Activated naive CD4-positive, alpha-beta T cell treated with anti-CD3 and anti-CD28 coated beads, Interleukin-2, amount 10 ng/mL, durations not matched to agents 7 days and 5 days (primary cell): ENCODE data around the gene NLRP6.
A peak's percentile ranks its signal among the peaks of the same experiment; 100 is the strongest.
"Not testable (repeated sequence)": the region's sequence is repeated elsewhere in the genome, so short reads cannot be mapped to it uniquely, and the experiment has no call there.

Source experiments
- CTCF ChIA-PET: fragments of 350-600 bp; sonication (Branson Sonifier 250); formaldehyde crosslinking; loops from one replicate; lab custom pipeline; 2021; ENCODE audit warnings: antibody characterized with exemption; lab: Charles Lee
- DNase-seq: peaks from one replicate; pipeline ENCODE4 v3.0.0-alpha.2; 2020
- H3K27ac Mint-ChIP-seq: one replicate; pipeline ENCODE4 v1.8.0; 2021; ENCODE audit warnings: mild to moderate bottlenecking, moderate library complexity, mixed read lengths
- H3K27me3 Mint-ChIP-seq: one replicate; pipeline ENCODE4 v1.8.0; 2021; ENCODE audit warnings: mild to moderate bottlenecking, mixed read lengths
- H3K36me3 Mint-ChIP-seq: one replicate; pipeline ENCODE4 v1.8.0; 2021; ENCODE audit warnings: mixed read lengths
- H3K4me1 Mint-ChIP-seq: one replicate; pipeline ENCODE4 v1.8.0; 2021; ENCODE audit warnings: mixed read lengths
- H3K4me3 Mint-ChIP-seq: one replicate; pipeline ENCODE4 v1.8.0; 2021; ENCODE audit warnings: mild to moderate bottlenecking, moderate library complexity, mixed read lengths
- H3K9me3 Mint-ChIP-seq: one replicate; pipeline ENCODE4 v1.8.0; 2021; ENCODE audit warnings: mixed read lengths

The NLRP6 gene

DNA sequence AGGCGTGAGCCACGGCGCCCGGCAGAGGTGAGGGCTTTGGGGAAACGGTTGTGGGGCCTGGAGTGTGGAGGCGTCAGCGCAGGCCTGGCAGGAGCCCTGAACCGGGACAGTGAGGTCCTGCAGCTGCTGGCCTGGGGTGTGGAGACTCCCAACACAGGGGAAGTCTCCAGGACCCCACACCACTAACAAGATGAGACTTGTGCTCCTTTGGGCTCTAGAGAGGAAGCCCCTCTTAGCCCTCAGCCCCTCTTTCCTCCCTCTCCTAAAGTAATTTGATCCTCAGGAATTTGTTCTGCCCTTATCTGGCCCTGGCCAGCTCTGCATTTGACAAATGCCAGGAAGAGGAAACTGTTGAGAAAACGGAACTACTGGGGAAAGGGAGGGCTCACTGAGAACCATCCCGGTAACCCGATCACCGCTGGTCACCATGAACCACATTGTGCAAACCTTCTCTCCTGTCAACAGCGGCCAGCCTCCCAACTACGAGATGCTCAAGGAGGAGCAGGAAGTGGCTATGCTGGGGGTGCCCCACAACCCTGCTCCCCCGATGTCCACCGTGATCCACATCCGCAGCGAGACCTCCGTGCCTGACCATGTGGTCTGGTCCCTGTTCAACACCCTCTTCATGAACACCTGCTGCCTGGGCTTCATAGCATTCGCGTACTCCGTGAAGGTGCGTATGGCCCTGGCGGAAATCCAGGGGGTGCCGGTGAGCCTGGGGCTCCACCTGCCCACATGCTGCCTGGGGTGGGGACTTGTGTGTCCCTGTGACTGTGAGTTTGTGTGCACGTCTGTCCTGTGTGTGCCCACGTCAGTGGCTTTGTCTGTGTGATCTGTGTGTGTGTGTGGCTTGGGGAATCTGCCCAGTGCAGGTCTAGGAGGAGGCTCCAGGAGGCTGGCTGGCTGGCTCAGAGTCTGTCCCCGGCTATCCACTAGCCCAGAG is 29.8 kb downstream of the NLRP6 start, which contains the start of gene IFITM2:
Gene IFITM2, plus strand, starts transcription at position 51 of the 943 bp plus-strand sequence. Its CDS starts 377 bp downstream, at position 428.
- peak; percentile 83 for DNase-seq

DNA sequence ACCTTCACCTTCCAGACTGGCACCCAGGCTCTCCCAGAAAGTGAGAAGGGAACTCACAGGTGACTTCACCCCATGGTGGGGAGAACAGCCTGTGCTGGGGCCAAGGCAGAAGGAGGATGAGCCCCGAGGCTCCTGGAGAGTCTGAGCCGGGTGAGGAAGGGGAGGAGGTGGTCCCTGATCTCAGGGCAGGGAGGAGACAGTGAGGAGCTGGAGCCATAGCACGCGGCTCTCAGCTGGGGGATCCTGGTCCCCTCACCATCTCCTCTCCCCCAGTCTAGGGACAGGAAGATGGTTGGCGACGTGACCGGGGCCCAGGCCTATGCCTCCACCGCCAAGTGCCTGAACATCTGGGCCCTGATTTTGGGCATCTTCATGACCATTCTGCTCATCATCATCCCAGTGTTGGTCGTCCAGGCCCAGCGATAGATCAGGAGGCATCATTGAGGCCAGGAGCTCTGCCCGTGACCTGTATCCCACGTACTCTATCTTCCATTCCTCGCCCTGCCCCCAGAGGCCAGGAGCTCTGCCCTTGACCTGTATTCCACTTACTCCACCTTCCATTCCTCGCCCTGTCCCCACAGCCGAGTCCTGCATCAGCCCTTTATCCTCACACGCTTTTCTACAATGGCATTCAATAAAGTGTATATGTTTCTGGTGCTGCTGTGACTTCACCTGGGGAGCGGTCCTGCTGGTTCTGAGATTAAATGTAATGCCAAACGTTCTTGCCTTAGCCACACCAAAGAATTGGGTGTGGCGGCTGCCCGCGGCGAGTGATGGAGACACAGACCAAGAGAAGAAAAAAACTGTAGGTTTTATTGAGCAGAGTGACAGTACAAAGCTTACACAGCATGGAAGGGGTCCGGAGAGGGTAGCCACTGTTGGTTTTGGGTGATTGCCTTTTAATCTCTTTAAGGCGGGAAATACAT is 30.8 kb downstream of the NLRP6 start:
- Mint-ChIP-seq H3K27ac (peak overlapping the region; percentile 95), H3K4me3 (peak overlapping the region; percentile 90), H3K36me3 (peaks cover 22% of the 10 kb centered on the region), H3K4me1 (peaks cover 49% of the 10 kb centered on the region)
- DNase-seq = peak; percentile 62
- CTCF ChIA-PET = interaction anchor here (0.7 to 1.3 kb wide), 4 partner anchors 10 to 102 kb away, joined by 3 to 6 read pairs (median 3); partner anchors contain the start of genes BET1L and RIC8A
- H3K27me3 Mint-ChIP-seq, H3K9me3 Mint-ChIP-seq: not testable (repeated sequence)

More for the DNA sequence above, 29.8 kb downstream of the NLRP6 start, which contains the start of gene IFITM2:
- H3K27me3 Mint-ChIP-seq, H3K9me3 Mint-ChIP-seq: not testable (repeated sequence)
- peaks cover 54% of the 10 kb centered on the region for H3K4me1 Mint-ChIP-seq
- peaks cover 13% of the 10 kb centered on the region for H3K36me3 Mint-ChIP-seq
- CTCF ChIA-PET = interaction anchor here (0.7 to 5.3 kb wide), 7 partner anchors 8 to 57 kb away, joined by 3 to 43 read pairs (median 3); partner anchors contain the start of gene NLRP6
- H3K4me3 Mint-ChIP-seq = peak within 1 kb of the TSS; percentile 90
- H3K27ac Mint-ChIP-seq = peak within 1 kb of the TSS; percentile 95

DNA sequence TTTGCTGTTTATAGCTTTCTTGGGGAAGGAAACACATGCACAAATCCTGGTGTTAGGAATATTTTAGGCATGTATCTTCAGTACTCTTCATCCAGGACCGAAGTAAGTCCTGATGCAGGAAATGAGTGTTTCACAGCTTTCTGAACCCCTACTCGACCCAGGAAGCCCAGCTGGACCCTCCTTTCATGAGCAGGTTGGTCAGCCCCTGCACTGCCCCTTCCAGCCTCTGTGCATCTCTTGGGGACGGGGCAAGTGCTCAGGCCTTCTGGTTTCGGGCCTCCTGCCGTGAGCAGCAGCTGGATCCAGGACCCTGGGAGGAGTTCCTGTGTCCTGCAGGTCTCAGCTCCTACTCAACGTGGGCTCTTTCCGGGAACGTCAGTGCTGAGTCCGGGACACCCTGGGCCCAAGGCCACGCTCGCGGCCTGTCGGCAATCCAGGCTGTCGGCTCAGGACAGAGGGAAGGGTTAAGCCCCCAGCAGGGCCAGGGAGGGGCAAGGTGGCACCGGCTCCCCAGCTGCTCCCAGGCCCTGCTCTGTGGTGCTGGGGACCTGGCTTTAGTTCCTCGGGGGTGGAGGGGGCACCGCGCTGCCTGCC is 31.9 kb downstream of the NLRP6 start:
- CTCF ChIA-PET = interaction anchor here (1.2 to 1.3 kb wide), 2 partner anchors 9 to 103 kb away, joined by 3 to 6 read pairs; partner anchors contain the start of genes BET1L and RIC8A
- Mint-ChIP-seq H3K36me3 (peaks cover 32% of the 10 kb centered on the region), H3K27ac (peak overlapping the region; percentile 95), H3K4me1 (peaks cover 47% of the 10 kb centered on the region), H3K4me3 (peak overlapping the region; percentile 90)
- H3K9me3 Mint-ChIP-seq, H3K27me3 Mint-ChIP-seq, DNase-seq: not testable (repeated sequence)

DNA sequence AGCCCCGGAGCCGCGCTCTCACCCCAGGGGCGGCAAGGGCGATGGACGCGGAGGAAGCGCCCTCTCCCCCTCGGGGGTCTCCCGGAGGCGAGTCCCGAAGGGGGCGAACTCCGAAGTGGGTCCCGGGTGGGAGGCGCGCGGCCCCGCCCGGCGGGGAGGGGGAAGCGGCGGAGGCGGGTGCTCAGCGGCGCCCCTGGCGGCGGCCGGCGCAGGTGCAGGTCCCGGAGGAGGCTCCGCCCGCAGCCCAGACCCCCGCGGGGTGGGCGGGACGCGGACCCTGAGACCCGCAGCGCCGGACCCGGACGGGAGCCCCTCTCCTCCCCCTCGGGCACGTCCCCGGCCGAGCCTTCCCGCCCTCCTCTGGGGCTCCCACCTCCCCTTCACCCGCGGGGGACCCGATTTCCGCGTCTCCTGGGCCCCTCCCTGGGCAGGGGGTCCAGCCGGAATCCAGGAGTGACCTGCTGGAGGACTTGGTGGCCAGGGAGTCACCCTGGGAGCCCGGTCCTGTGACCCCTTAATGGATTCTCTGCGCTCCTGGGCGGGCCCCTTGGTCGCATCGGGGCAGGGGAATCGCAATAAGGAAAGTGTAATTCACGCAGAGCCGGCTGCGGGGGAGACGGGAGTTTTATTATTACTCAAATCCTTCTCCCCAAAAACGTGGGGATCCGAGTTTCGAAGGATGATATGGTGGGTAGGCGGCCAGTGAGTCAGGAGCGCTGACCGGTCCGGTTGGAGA is 33.0 kb downstream of the NLRP6 start:
- Mint-ChIP-seq H3K36me3 (peaks cover 36% of the 10 kb centered on the region), H3K4me1 (peaks cover 36% of the 10 kb centered on the region), H3K4me3 (peak overlapping the region; percentile 83), H3K27ac (peak overlapping the region; percentile 95)
- CTCF ChIA-PET, DNase-seq, H3K9me3 Mint-ChIP-seq, H3K27me3 Mint-ChIP-seq: not testable (repeated sequence)

DNA sequence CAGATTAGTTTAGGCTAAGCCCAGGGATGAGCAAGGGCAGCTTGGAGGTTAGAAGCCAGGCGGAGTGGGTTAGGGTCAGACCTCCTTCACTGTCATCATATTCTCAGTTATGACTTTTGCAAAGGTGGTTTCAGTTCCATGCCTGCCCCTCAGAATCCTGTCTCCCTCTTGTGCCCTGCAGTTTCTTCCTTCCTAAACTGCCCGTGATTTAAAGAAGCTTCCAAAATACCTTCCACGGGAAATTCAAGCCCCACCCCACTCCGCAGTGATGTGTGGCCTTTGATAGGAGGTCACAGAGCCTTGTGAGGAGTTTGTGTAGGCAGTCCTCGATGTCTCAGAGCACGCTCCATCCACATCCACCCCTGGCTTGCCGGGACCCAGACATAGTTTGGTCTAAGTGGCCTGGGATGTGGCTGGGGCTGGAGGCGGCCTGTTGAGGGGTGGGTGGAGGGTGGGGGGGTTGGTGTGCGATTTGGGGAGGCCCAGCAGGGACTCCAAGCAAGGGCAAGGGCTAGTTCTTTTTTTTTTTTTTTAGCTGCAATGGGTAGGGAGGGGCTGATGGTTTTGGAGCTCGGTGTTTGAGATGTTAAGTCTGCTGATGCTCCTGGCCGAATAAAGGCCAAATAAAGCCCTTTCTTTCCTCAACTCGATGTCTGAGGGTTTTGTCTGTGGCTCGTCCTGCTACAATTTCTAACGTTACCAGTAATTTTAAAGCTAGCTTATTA is 34.0 kb downstream of the NLRP6 start:
- peak overlapping the region; percentile 83 for H3K4me3 Mint-ChIP-seq
- peak; percentile 65 for DNase-seq
- peaks cover 46% of the 10 kb centered on the region for H3K36me3 Mint-ChIP-seq
- H3K27ac Mint-ChIP-seq = peak overlapping the region; percentile 95
- no peaks in the 10 kb centered on the region for H3K27me3 Mint-ChIP-seq
- no peaks in the 10 kb centered on the region for H3K9me3 Mint-ChIP-seq
- H3K4me1 Mint-ChIP-seq = peaks cover 33% of the 10 kb centered on the region
- CTCF ChIA-PET = interaction anchor here (1.0 to 1.5 kb wide), 3 partner anchors 43 to 105 kb away, joined by 3 to 7 read pairs (median 4); partner anchors contain the start of genes BET1L and RIC8A

DNA sequence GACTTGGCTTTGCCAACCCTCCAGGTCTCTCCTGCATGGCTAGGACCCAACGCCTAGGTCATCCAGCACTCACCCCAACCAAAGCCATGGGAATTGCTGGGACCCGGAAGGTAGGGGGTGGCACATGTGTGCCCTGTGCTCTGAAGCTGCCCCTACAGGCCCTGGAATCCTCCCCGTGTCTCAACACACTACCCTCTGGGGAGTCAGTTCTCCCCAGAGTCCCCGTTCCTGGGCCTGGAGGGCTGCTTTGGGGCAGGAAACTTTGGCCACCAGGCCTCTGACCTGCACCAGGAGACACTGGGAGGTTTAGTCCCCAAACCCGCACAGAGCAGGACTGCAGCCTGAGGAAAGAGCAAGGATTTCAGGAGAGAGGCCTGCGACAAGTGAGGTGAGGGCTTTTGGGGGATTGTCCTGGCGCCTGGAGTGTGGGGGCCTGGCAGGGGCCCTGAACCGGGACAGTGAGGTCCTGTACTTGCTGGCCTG is 35.1 kb downstream of the NLRP6 start:
- no peak for DNase-seq

DNA sequence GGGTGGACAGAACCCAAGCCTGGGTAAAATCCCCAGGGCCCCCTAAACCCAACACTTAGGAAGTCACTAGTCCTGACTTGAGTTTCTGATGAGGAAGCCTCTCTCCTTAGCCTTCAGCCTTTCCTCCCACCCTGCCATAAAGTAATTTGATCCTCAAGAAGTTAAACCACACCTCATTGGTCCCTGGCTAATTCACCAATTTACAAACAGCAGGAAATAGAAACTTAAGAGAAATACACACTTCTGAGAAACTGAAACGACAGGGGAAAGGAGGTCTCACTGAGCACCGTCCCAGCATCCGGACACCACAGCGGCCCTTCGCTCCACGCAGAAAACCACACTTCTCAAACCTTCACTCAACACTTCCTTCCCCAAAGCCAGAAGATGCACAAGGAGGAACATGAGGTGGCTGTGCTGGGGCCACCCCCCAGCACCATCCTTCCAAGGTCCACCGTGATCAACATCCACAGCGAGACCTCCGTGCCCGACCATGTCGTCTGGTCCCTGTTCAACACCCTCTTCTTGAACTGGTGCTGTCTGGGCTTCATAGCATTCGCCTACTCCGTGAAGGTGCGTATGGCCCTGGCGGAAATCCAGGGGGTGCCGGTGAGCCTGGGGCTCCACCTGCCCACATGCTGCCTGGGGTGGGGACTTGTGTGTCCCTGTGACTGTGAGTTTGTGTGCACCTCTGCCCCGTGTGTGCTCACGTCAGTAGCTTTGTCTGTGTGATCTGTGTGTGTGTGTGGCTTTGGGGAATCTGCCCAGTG is 35.8 kb downstream of the NLRP6 start, which contains the start of gene IFITM1:
Gene IFITM1, plus strand, starts transcription at position 254 of the 767 bp plus-strand sequence. Its CDS starts 131 bp downstream, at position 385.
- H3K27ac Mint-ChIP-seq = peak within 1 kb of the TSS; percentile 95
- no peaks in the 10 kb centered on the region for H3K27me3 Mint-ChIP-seq
- H3K4me1 Mint-ChIP-seq = peaks cover 28% of the 10 kb centered on the region
- H3K9me3 Mint-ChIP-seq = no peaks in the 10 kb centered on the region
- H3K36me3 Mint-ChIP-seq = peaks cover 49% of the 10 kb centered on the region
- H3K4me3 Mint-ChIP-seq = peak within 1 kb of the TSS; percentile 83
- peak; percentile 86 for DNase-seq
- CTCF ChIA-PET = no interaction called here

More for the DNA sequence above, 35.1 kb downstream of the NLRP6 start:
- CTCF ChIA-PET = interaction anchor here (1.5 kb wide), 1 partner anchor 63 kb away, joined by 7 read pairs; no protein-coding TSS in a partner anchor
- Mint-ChIP-seq H3K36me3 (peaks cover 51% of the 10 kb centered on the region), H3K27me3 (no peaks in the 10 kb centered on the region), H3K4me3 (peak overlapping the region; percentile 83), H3K27ac (peak overlapping the region; percentile 95), H3K9me3 (no peaks in the 10 kb centered on the region), H3K4me1 (peaks cover 28% of the 10 kb centered on the region)

DNA sequence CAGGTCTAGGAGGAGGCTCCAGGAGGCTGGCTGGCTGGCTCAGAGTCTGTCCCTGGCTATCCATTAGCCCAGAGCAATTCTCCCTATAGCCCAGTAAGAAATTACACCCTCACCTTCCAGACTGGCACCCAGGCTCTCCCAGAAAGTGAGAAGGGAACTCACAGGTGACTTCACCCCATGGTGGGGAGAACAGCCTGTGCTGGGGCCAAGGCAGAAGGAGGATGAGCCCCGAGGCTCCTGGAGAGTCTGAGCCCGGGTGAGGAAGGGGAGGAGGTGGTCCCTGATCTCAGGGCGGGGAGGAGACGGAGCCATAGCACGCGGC is 36.3 kb downstream of the NLRP6 start:
- Mint-ChIP-seq H3K27ac (peak overlapping the region; percentile 95), H3K36me3 (peaks cover 45% of the 10 kb centered on the region), H3K4me3 (peak overlapping the region; percentile 83), H3K4me1 (peaks cover 27% of the 10 kb centered on the region)
- H3K9me3 Mint-ChIP-seq, CTCF ChIA-PET, DNase-seq, H3K27me3 Mint-ChIP-seq: not testable (repeated sequence)

DNA sequence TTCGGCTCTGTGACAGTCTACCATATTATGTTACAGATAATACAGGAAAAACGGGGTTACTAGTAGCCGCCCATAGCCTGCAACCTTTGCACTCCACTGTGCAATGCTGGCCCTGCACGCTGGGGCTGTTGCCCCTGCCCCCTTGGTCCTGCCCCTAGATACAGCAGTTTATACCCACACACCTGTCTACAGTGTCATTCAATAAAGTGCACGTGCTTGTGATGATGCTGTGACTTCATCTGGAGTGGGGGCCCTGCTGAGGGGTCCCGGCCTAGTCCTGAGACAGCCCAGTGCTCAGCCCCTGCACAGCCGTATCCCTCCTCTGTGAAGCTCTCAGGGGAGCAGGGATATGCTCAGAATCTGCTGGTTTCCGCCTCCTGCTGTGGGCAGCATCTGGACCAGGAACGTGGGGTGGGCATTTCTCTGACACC is 36.9 kb downstream of the NLRP6 start:
- H3K9me3 Mint-ChIP-seq = no peaks in the 10 kb centered on the region
- peak overlapping the region; percentile 95 for H3K27ac Mint-ChIP-seq
- peaks cover 8% of the 10 kb centered on the region for H3K27me3 Mint-ChIP-seq
- CTCF ChIA-PET = interaction anchor here (0.9 to 3.4 kb wide), 3 partner anchors 8 to 64 kb away, joined by 3 to 15 read pairs (median 12); partner anchors contain the start of gene IFITM2
- peak; percentile 38 for DNase-seq
- H3K36me3 Mint-ChIP-seq = peaks cover 45% of the 10 kb centered on the region
- peaks cover 30% of the 10 kb centered on the region for H3K4me1 Mint-ChIP-seq
- H3K4me3 Mint-ChIP-seq = peak overlapping the region; percentile 83

DNA sequence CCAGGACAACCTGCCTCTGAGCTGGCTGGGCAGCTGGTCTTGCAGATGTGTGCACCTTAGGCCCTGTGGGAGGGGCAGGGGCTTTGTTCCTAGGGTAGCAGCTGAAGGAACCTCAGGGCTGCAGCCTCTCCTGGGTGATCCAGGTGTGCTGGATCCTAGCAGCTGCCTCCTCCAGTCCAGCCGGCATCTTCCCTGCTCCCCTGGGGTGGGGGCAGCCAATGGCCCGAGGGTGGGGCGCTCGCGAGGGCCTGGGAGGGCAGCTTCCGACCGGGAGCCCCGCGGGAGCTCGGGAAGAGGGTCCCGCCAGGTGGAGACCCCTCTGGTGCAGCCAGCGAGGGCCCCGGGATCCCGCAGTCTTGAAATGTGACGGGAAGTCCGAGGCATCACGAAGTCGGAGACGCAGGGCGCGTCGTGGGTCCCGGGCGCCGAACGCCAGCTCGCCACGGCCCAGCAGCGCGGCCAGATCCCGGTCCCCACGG is 37.3 kb downstream of the NLRP6 start:
- Mint-ChIP-seq H3K27ac (peak overlapping the region; percentile 95), H3K4me3 (peak overlapping the region; percentile 83), H3K36me3 (peaks cover 49% of the 10 kb centered on the region), H3K4me1 (peaks cover 35% of the 10 kb centered on the region), H3K9me3 (no peaks in the 10 kb centered on the region), H3K27me3 (peaks cover 12% of the 10 kb centered on the region)
- CTCF ChIA-PET = interaction anchor here (0.9 to 3.4 kb wide), 3 partner anchors 9 to 65 kb away, joined by 3 to 15 read pairs (median 12); partner anchors contain the start of gene IFITM2
- peak; percentile 27 for DNase-seq

DNA sequence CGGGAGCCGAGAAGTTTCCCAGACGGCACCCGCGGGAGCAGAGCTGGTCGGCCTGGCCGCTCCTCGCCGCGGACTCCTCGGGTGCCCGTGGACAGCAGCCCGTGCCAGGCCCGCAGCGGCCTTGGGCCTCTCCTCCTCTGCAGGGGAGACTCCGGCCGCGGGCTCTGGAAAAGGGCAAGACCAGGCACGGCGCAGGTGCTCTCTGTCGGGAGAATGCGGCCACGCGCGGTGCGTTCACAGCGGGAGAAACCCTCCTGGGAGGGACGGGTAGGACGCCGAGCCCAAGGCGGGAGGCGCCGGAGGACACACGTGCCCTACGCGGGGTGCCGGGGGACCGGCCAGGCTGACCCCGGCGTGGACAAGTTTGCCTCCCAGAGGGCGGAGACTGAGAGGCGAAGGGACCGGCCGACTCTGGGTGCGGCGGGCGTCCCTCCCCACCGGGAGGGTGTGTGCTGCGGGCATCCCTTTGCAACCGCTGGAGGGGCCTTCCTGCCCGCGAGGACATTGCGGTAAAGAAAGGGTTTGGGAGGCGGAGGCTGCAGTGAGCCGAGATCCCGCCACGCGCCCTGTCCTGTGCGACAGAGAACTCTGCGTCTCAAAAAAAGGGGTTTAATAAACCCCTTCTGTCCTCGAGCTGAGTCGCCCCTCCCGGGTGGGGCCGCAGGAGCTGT is 38.0 kb downstream of the NLRP6 start:
- DNase-seq = peak; percentile 65
- H3K36me3 Mint-ChIP-seq = peaks cover 49% of the 10 kb centered on the region
- peak overlapping the region; percentile 97 for H3K27ac Mint-ChIP-seq
- CTCF ChIA-PET = interaction anchor here (2.2 to 3.4 kb wide), 3 partner anchors 10 to 65 kb away, joined by 12 to 15 read pairs (median 15); partner anchors contain the start of gene IFITM2
- H3K27me3 Mint-ChIP-seq = peaks cover 12% of the 10 kb centered on the region
- no peaks in the 10 kb centered on the region for H3K9me3 Mint-ChIP-seq
- peaks cover 40% of the 10 kb centered on the region for H3K4me1 Mint-ChIP-seq
- peak overlapping the region; percentile 83 for H3K4me3 Mint-ChIP-seq
